HG03469 (cell line): ENCODE results near the gene CLPSL2.

Experiments used
- ATAC-seq: cut with Tn5 transposase; IDR thresholded peaks from one replicate; pipeline ENCODE4 v1.9.1; 2021; ENCODE audit warnings: mild to moderate bottlenecking, moderate library complexity, moderate number of reproducible peaks; ENCODE audit not compliant: unreplicated experiment

The CLPSL2 gene

DNA sequence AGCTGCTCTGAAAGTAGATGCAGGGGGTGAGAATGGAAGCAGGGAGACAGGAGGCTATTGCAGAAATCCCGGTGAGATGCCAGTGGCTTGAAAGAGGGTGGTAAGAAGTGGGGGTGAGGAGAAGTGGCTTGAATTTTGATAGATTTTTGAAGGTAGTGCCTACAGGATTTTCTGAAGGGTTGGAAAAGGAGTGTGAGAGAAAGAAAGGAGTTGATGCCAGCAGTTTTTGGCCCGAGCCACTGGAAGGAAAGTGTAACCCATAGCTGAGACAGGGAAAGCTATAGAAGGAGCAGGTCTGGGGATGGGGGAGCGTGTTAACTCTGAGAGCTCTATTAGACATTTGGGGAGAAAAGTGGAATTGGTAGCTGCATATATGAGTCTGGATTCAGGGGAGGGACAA lies 29.9 kb upstream of the CLPSL2 start:
- ATAC-seq = no peak

DNA sequence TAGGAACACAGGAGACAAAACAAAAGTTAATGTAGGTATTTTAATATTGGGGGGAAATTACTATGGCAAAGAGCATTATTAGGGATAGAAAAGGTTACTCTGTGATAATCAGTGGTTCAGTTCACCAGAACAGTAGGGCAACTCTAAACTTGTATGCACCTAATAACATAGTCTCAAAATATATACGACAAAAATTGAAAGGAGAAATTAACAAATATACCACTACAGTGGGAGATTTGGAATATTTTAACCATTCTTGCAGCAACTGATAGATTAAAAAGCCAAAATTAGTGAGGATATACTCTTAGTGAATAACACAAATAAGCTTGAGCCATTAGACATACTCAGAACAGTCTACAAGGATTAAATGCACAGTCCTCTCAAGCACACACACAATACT lies 28.5 kb upstream of the CLPSL2 start:
- no peak for ATAC-seq

- ATAC-seq = no peak
These were observed 25.8 kb upstream of the CLPSL2 start for GRCh38 chr6:35750557-35750956.

DNA sequence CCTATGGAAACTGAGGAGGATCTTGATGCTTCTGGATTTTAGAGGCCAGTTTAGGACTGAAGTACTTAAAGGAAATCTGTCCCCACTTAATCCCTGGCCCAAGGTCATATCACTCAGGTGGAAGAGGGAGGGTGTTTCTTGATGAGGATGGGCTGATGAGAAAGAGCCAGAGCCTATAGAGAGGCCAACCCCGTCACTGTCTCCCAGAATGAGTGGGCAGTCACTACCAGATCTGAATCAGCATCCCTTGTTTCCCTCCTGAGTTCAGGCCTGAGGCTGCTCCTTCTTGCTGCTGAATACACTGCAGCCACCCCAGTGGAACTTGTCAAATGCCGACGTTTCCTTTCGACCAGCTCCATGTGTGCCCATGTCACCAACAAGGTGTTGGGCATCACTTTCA lies 24.8 kb upstream of the CLPSL2 start:
- no peak for ATAC-seq

GRCh38 chr6:35752330-35752729 lies 24.1 kb upstream of the CLPSL2 start:
- no peak for ATAC-seq

DNA sequence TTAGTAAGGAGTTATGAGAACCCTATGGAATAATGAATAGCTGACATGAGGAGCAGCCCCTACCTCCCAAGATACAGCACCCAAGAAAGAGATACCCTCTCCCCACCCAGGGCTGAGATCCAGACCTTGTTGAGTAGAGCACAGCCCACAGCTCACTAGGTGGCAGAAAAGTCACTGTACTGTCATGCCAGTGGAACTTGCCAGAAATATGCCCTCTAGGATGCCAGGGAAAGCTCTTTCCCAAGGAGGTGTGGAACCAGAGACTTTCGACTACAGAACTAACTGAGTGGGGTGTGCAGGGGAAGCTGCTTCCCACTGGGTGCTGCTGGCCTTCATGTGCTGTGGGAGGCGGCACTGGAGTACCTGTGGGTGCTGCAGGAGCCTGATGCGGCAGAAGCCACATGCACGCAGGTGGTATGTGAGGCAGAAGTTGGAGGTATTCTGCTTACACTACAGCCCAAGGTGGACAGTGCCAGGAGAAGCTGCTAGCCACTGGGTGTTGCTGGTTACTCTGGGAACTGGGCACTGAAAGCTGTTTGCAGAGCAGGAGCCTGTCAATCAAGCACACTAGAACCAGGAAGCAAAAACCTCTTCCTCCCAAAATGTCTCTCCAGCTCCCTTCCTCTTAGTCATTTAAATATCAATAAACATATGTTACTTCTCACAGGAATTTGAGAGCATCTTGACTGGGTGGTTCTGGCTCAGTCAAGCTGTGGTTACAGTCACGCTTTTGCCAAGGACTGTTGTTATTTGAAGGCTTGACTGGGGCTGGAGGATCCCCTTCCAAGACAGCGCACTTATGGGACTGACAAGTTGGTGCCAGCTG lies 21.7 kb upstream of the CLPSL2 start:
- ATAC-seq = no peak

GRCh38 chr6:35755278-35755924 lies 21.0 kb upstream of the CLPSL2 start:
- no peak for ATAC-seq

DNA sequence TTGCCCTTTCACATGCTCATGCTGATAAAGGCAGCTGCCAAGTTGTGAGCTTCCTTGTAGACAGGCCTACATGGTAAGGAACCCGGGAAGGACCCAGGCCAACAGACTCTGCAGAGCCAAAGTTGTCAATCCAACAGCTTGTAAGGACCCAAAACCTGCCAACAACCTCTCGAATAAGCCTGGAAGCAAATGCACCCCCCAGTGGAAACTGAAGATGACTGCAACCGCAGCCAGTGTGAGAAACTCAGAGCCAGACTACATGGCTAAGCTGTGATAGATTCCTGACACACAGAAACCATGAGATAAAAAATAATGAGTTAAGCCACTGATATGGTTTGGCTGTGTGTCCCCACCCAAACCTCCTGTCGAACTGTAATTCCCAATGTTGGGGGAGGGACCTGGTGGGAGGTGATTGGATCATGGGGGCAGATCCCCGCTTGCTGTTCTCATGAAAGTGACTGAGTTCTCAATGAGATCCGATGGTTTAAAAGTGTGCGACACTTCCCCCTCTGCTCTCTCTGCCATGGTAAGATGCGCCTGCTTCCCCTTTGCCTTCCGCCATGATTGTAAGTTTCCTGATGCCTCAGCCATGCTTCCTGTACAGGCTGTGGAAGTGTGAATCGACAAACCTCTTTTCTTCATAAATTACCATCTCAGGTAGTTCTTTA lies 18.8 kb upstream of the CLPSL2 start:
- ATAC-seq = no peak

DNA sequence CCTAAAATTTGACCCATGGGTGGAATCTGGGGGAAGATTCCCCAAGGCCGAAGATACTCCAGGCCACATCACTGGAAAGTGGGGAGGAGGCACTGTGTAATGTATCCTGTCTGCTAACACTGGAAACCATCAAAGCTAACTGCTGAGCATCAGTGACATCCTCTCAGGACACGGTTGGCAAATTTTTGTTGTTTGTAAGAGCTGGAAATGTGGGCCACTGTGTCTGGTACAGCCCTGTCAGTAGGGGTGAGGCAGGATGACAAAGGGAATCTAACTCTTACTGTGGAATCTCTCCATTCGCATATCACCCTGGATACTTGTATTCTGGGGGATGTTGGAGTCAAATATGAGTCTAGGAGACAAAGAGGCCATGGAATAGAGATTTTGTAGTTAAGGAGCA lies 17.0 kb upstream of the CLPSL2 start:
- no peak for ATAC-seq

GRCh38 chr6:35765739-35766138 lies 10.7 kb upstream of the CLPSL2 start:
- no peak for ATAC-seq

GRCh38 chr6:35769211-35769610 lies 7.2 kb upstream of the CLPSL2 start:
- ATAC-seq = no peak

DNA sequence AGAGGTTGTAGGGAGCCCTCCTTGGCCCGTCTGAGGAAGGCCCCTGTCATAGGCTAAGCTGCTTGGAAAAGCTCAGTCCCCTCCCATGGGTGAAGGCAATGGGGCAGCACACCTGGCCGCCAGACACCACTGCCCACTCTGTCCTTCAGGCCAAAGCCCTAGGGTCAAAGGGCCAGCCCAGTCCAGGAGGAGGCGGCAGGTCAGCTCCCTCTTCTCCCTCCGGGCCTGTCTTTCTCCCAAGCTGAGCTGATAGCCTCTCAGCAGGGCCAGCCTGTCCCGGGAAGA lies 5.1 kb upstream of the CLPSL2 start:
- no peak for ATAC-seq

DNA sequence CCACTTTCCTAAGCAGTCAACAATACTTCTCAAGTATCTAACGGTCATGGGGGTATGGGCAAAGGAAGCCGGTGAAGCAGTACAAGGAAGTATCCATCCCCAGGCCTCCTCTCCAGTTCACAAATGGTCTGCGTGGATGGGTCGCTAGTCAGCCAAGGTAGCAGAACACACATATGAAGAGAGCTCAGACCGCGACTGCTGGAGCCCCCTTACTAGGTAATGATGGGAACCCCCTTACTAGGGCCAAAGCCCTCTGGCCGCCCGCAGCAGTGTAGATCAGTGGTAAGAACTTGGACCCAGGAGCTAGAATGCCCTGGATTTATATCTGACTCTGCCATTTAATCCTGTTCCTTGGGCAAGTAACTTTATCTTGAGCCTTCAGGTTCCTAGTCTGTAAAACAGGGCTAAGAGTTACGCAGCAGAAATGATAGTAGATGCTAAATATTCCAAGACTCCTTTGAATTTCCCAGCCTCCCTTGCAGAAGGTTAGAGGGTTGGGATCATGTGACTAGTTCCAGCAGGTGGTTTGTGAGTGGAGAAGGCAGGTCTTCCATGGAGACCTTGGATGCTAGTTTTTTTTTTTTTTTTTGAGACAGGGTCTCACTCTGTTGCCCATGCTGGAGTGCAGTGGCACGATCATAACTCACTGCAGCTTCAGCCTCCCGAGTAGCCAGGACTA lies 2.1 kb upstream of the CLPSL2 start:
- no peak for ATAC-seq

- ATAC-seq = no peak
These were observed 1.4 kb upstream of the CLPSL2 start for GRCh38 chr6:35775031-35775430.

DNA sequence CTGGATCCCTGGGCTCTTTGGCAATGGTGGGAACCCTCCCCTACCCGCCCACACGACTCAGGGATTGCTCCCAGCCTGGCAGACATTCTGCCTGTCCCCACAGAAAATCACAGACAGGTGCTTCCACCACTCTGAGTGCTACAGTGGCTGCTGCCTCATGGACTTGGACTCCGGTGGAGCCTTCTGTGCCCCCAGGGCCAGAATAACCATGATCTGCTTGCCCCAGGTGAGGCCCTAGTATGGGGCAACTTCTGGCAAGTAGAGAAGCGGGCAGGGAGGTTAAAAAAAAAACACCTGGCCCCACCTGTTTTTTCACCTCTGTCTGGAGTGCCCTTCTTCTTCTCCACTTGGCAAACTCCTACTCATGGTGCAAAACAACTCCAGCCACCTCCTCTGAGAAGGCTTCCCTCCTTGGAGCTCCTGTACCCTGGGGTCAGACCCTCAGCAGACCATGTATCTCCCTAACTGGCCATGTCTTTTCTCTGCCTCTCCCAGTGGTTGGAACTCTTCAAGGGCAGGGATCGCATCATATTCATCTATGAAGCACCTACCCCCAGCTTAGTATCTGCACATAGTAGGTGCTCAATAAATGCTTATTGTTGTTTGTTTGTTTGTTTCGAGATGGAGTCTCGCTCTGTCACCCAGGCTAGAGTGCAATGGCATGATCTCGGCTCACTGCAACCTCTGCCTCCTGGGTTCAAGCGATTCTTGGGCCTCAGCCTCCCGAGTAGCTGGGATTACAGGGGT lies 1.1 kb downstream of the CLPSL2 start:
- ATAC-seq = no peak

DNA sequence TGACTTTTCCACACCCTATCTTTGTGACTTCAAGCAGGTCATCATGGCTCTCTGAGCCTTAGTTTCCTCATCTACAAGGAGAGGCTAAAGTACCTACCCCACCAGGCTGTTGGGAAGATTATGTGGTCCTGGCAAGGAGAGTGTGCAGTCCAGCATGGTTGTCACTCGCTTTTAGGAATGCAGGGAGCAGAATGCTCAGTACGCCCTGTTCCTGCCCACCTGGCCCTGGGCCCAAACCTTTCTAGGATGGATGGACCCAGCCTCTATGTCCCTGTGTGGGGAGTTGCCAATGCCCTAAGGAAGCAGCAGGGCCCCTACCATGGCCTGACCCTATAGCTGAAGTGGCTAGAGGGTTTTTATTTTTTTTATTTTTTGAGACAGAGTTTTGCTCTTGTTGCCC lies 2.0 kb downstream of the CLPSL2 start:
- ATAC-seq = no peak

DNA sequence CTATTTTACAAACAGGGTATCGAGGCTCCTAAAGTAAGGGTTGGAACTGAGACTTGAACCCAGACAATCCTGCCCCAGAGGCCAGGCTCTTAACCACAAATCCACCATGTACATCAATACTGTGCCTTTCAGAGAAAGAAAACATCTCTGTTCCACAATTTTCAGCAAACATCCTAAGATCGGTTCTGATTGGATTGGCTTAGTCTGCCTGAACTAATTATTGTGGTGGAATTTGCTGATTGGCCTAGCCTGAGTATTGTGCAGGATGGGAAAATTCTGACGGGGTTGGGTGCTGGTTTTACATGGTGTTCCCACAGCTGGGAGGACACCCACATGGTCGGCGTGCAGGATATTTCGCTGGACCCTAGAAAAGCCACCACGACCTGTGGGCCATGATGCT lies 4.3 kb downstream of the CLPSL2 start, which contains the start of gene CLPSL1:
TSS of gene CLPSL1 (plus strand) at position 301 of the 400 bp plus-strand sequence. CDS start at position 393, 92 bp downstream.
- ATAC-seq = no peak

DNA sequence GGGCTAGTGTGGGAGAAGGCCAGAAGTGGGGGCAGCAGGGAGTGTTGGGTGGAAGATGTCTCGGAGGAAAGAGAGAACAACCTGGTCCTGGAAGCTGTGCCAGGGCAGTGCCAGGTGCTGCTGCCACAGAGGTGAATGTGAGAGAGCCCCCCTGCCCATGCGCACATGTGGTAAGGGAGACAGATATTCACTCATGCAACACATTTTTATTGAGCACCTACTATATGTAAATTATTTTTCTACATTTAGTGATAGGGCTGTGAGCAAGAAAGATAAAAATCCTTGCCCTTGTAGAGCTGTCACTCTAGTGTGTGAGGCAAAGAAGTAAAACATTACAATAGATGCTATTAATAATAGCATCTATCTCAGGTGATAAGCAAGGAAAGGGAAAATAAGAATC lies 4.9 kb downstream of the CLPSL2 start:
- no peak for ATAC-seq

GRCh38 chr6:35782424-35782823 lies 6.0 kb downstream of the CLPSL2 start:
- no peak for ATAC-seq

GRCh38 chr6:35784200-35784599 lies 7.8 kb downstream of the CLPSL2 start:
- ATAC-seq = no peak

GRCh38 chr6:35786272-35786671 lies 9.9 kb downstream of the CLPSL2 start:
- ATAC-seq = no peak
